Peyer's patch (tissue), 4 donors: ENCODE results near the gene PLEKHG5.

Source experiments
- POLR2A ChIP-seq, 2 donors: fragments of 450-650 bp; IDR thresholded peaks; one replicate each; pipeline ENCODE4 v1.5.1; 2017; ENCODE audit warnings: antibody characterized with exemption in 2 of 2, mild to moderate bottlenecking in 2 of 2, moderate library complexity in 2 of 2
- TF ChIP-seq, protein P1 (sequence below), 6 experiments: fragments of 450-650 bp in 4 of 6; fragments of 200-600 bp in 2 of 6; sonication (generic) in 1 of 6; IDR thresholded peaks; one replicate each; pipeline ENCODE4 v1.5.1; 2017 to 2019; ENCODE audit warnings: antibody characterized with exemption in 6 of 6, mild to moderate bottlenecking in 3 of 6, moderate library complexity in 1 of 6

DNA sequence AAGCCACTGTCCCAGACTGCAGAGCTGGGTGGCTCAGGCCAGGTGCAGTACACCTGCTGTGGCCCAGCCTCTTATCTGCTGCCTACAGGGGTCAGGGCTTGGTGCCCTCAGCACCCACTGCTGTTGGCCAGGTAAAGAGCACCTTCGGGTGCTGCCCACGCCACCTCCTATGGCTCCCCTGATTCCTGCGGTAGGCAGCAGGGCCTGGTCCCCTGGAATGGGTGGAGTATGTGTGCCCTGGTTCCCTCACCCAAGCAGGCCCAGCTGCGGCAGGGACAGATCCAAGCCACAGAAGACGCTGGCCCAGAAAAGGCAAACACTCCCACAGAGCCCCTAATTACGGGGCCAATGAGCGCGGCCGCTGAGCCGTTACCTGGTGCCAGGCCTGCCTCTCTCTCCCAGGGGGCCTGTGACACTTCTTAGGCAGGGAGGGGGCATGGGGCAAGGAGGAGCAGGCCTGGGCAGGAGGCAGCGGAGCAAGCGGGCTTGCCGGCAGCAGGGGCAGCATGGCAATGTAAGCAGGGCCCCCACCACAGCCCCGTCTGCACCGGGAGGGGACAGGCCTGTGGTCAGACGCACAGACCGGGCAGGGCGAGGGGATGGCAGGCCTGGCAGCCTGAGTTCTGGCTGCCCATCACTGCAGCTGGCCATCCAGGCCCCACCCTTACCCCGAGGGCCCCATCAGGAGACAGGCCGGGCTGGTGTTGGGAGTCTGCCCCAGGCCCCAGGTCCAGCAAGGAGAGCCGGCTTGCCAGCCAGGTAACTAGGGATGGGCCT lies 47.9 kb downstream of the PLEKHG5 start:
- TF ChIP-seq, protein P1, sequence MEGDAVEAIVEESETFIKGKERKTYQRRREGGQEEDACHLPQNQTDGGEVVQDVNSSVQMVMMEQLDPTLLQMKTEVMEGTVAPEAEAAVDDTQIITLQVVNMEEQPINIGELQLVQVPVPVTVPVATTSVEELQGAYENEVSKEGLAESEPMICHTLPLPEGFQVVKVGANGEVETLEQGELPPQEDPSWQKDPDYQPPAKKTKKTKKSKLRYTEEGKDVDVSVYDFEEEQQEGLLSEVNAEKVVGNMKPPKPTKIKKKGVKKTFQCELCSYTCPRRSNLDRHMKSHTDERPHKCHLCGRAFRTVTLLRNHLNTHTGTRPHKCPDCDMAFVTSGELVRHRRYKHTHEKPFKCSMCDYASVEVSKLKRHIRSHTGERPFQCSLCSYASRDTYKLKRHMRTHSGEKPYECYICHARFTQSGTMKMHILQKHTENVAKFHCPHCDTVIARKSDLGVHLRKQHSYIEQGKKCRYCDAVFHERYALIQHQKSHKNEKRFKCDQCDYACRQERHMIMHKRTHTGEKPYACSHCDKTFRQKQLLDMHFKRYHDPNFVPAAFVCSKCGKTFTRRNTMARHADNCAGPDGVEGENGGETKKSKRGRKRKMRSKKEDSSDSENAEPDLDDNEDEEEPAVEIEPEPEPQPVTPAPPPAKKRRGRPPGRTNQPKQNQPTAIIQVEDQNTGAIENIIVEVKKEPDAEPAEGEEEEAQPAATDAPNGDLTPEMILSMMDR (IDR thresholded peaks at IDR 0.05) = no peak
- no peak for TF ChIP-seq POLR2A (IDR thresholded peaks at IDR 0.05)
